ENCODE data around the gene NUP153.
A peak's percentile ranks its signal among the peaks of the same experiment; 100 is the strongest.
"Not testable (repeated sequence)": the region's sequence is repeated elsewhere in the genome, so short reads cannot be mapped to it uniquely, and the experiment has no call there.

NUP153 gene

DNA sequence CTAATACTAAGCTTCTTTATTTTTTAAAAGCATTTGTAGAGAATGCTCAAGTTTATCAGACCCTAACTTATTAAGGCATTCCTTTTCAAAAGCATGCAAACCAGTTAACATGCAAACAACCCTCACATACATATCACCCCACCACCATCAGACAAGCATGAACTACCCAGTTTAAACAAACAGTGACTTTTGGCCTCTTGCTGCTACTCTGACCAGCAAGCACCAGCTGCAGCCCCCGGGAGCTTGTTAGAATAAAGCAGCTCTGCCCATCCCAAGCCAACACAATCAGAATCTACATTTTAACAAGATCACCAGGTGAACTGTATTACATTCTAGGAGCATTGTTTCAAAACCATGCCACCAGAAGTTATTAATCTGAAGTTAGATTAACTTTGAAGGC lies 5.9 kb upstream of the NUP153 start:
- no peak for DNase-seq

DNA sequence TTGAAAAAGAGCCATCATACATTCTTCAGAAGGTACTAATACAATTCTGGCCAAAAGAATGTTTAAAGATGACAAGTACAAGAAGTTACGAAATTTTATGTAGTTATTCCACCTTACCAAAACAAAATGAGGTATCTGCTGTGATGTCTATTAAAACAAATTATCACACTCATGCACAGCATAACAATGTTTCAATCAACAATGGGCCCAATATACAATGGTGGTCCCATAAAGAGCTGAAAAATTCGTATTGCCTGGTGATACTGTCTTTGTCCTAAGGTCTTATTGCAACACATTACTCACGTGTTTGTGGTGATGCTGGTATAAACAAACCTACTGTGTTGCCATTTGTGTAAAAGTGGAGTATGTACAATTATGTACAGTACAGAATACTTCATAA lies 3.6 kb upstream of the NUP153 start:
- DNase-seq: no peak

DNA sequence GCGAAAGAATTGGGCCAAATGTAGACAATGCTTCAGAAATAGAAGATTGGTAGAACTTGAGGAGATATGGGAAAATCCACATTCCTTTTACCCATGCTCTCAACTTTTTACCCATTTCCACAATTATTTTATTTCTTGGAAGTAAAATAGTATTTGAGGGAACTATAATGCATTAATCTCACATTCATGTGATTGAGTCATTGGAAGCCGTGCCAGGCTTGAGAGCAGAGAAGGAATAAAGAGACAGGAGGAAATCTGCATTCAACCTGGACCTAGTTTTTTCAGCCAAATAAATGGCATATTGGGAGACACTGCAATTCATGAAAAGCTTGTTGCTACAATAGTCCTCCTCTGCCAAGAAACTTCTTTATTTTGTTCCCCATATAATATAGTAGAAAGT lies 2.8 kb upstream of the NUP153 start:
- no peak for DNase-seq

DNA sequence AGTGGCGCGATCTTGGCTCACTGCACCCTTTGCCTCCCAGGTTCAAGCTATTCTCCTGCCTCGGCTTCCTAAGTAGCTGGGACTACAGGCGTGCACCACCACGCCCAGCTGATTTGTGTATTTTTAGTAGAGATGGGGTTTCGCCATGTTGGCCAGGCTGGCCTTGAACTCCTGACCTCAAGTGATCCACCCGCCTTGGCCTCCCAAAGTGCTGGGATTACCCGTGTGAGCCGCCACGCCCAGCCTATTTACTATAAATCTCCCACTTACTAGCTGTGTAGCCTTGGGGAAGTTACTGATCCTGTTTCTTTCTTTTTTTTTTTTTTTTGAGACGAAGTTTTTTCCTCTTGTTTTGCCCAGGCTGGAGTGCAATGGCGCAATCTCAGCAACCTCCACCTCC lies 1.3 kb upstream of the NUP153 start:
- not testable (repeated sequence) for DNase-seq

DNA sequence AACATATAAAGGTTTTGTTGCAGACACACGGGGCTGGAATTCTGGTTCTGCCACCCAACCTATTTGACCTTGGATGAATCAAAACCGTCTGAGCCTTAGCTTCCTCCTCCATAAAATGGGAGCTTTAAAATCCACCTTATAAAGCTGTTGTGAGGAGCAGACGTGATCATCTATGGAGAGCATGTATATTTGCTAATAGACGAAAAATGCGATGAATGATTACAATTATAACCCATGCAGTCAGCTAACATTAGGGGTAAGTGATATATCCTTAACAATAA lies 586 bp upstream of the NUP153 start:
- no peak for DNase-seq

DNA sequence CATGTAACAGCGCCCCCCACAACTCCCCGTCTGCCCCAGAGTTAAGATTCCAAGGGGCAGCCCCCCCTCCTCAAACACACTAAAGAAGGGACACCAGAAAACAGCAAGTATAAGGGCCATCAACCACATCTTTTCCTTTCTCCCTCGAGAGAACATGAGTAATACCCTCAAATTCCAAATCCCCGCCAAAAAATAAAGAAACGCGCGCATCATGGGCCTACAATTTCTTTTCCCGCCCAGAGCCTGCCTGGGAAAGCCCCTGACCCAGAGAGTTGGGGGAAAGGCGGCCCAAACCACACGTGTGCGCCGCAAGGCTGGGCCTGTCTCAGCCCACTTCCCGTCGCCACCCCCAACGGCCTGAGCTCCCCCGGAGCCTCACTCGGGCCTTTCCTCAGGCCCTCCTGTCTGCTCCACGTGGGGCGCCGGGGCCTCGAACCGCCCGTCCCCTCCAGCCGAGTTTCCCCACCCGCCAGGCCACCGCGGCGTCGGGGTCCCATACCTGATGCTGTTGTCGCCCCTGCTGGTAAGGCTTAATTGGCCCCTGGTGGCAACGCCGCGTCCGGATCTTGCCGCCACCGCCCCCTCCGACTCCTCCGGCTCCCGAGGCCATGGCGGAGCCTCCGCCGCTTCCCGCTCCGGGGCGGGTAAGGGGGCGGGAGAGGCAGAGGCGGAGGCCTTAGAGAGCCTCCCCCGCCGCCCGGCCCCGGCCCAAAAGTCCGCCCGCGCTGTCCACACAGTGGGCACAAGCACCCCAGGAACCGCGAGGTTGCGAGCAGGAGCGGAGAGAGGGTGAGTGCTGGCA lies 746 bp downstream of the NUP153 start:
- DNase-seq: peak; percentile 79

DNA sequence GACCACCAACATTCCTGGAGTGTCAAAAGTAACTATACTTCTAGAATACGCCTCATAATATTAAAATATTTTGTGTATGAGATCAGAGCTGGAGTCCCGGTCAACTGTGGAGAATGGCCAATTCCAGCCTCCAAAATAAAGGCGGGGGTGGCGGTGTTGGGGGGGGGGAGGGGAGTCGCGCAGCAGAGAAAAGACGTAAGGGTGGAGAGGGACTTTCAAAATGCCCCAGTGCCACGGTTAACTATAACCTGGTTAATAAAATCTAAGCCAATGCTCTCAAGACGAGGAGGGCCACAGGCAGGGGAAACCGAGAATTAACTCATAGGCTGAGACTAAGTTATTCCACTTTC lies 1.3 kb downstream of the NUP153 start:
- no peak for DNase-seq

DNA sequence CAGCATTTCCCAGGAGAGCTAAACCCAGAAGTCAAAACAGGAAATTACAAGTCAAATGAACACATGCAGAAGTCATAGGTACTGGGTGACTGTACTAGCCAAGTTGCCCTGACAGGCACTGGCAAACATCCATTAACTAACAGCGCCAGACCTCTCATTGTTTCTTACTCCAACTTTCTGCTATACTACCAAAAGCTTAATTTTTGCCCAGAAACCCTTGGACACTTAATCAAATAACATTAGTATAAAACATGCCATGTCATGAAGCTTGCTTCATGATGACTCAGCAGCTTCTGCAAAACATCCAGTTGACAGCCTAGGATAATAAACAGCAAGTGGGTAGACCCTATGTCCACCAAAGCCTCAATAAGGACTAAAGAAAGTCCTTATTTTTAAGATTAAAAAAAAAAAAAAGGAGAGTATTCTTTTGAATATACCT lies 3.5 kb downstream of the NUP153 start:
- no peak for DNase-seq

DNA sequence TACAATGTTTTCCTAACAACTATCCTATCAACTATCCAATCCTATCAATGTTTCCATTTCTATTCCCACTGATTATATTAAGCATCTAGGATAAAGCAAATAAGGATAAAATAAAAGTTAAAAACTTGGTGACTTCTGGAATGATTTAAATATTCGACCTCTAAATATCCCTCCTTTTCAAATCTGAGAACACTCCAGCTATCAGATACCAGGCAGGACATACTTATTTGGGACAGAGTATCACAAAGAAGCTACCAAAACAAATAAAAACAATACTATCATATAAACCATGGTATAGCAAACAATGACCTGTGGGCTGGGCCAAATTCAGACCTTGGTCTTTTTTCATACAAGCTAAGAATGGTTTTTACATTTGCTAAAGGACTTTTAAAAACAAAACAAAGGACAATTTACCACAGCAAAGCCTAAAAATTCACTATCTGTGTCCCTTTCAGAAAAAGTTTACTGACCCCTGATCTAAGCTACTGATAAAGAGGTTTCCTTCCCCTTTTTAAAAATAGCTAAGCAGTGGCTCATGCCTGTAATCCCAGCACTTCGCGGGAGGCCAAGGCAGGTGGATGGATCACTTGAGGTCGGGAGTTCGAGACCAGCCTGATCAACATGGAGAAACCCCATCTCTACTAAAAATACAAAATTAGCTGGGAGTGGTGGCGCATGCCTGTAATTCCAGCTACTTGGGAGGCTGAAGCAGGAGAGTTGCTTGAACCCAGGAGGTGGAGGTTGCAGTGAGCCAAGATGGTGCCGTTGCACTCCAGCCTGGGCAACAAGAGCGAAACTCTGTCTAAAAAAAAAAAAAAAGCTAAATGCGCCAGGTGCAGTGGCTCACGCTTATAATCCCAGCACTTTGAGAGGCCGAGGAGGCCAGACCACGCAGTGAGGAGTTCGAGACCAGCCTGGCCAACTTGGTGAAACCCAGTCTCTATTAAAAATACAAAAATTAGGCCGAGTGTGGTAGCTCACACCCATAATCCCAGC lies 6.0 kb downstream of the NUP153 start:
- no peak for DNase-seq

DNA sequence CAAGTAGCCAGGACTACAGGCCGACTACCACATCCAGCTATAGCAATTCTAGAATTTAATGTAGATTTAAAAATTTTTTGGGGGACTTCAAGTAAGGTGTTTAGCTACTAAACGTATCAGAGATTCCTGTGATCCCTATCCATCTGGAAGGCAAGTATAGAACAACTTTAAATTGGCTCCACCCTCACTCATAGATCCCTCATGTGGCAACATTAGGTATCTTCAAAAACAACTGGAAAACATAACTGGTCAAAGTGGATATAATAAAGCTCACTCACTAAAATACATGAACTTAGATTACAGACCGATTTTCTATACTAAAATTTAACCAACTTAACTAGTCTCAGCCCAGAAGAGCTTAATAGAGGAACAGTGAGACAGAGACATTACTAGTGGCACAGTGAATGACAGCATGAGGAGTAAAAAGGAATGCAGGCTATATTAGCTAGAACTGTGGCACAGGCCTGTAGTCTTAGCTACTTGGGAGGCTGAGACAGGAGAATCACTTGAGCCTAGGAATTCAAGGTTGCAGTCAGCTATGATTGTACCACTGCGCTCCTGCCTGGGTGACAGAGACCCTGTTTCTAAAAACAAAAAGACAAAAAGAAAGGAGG lies 14.7 kb downstream of the NUP153 start:
- no peak for DNase-seq

DNA sequence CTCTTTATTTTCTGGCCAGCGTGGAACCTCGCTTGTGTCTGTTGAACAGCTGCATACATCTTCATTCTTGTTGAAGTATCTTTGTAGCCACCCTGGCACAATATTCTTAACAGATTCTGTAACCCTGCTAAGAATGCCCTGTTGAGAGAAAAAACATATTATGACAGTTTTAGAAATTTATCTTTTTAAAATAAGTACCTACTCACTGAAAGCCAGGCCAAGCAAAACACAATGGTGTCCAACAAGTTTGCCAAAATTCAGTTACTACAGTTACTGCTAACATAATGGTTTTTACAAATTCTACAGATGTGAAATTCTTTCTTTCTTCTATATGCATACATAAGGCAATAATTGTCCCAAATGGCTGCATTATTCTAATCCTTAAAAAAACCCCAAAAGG lies 18.2 kb downstream of the NUP153 start:
- DNase-seq: no peak

DNA sequence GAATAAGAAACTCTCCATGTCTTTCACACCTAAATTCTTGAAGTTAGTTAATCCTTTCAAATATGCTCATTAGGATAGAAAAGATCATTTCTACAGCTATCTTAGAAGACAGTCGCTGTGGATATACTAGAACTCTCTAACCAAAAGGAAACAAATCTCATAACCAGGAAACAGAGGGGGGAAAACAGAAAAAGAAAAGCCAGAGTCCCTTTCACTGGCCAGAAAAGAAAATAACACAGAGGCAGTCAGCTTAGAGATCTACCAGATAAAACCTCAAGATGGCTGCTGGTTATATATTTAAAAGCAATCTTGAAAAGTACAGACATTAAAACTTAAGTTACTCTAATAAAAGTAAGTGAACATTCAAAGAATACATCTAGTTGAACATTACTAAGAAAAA lies 19.6 kb downstream of the NUP153 start:
- no peak for DNase-seq

DNA sequence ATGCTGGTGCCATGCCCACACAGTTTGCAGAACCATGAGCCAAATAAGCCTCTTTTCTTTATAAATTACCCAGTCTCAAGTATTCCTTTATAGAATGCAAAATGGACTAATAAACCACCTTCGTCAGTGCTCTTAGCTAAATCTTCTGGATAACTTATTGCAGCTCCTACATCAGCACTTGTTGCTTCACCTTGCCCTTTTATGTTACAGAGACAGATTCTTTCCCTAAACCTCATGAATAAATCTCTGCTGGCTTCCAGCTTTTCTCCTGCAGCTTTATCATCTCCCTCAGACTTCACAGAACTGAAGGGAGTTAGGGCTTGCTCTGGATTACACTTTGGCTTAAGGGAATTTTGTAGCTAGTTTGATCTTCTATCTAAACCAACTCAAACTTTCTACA lies 22.6 kb downstream of the NUP153 start:
- no peak for DNase-seq

DNA sequence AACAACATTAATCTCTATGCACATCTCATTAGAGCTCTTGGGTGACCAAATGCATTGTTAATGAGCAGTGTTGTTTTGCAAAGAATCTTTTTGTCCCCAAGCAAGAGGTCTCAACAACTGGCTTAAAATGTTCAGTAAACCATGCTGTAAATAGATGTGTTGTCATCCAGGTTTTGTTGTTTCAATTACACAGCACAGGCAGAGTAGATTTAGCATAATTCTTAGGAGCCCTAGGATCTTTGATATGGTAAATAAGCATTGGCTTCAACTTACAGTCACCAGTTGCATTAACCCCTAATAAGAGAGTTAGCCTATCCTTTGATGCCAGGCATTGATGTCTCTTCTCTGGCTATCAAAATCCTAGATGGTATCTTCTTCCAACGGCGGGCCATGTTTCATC lies 23.3 kb downstream of the NUP153 start:
- no peak for DNase-seq

DNA sequence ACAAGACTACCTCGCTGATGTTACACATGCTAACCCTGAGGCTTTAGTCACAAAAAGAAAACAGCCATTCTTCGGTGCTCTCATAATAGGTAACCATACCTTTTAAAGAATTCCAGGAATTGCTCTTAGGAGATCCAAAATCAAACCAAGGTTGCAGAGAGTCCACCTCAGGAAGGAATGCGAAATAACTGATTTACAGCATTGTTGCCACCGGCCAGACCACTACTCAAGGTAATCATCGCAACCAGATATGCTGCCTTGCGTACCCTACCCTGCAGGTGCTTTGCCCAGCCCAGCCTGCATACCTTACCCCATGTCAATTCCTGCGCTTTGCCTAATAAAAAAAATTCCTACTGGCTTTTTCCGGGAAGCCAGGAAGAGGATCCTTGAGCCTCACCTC lies 27.0 kb downstream of the NUP153 start:
- DNase-seq: no peak

DNA sequence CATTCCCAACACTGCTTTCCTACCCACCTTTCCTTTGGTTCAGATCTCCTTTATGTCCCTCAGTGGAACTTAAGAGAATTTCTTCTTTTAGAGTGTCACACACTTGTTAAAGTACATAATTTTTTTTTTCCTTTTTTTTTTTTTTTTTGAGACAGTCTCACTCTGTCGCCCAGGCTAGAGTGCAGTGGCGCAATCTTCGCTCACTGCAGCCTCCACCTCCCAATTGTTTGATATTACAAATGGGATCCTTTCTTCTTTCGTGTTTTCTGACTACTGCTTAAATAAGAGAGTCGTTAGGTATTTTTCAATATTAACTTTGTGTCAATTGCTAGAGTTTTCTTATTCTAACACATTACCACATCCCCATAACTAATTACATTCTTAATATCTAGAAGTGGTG lies 29.1 kb downstream of the NUP153 start:
- no peak for DNase-seq

DNA sequence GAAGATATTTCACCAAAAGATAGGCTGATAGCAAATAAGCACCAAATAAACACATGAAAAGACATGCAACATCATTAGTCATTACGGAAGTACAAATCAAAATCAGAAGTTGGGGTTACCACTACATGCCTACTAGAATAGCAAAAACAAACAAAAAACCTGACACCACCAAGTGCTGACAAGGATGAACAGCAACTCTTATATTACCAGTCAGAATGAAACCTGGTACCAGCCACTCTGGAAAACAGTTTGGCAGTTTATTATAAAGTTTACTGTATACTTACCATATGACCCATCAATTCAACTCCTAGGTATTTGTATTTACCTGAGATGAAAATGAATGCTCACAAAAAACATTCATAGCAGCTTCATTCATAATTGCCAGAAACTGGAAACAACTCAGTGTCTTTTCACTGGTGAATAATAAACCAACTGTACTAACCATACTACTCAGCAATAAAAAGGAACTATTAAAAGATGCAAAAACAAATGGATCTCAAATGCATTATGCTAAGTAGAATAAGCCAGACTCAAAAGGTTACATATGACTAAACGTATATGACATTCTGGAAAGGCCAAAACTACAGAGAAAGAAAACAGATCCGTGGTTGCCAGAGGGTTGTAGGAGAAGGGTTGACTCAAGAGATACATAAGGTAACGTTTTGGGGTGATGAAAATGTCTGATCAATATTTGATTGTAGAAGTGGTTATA lies 33.0 kb downstream of the NUP153 start:
- DNase-seq: no peak

DNA sequence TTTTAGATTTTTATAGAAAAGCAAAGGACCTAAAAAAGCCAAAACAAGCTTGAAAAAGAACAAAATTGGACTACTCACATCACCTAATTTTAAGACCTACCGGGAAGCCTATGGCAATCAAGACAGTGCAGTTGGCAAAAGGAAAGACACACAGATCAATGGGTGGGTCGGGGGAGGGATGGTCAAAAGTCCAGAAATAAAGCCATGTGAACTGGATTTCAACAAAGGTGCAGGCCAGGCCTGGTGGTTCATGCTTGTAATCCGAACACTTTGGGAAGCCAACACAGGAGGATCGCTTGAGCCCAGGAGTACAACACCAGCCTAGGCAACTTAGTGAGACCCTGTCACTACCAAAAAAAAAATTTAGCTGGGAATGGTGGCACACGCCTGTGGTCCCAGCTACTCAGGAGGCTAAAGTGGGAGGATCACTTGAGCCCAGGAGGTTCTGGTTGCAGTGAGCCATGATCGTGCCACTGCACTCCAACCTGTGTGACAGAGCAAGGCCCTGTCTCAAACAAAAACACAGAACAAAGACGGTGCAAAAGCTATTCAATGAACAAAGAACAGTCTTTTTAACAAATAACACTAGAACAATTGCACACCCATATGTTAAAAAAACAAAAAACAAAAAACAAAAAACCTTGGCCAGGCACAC lies 34.5 kb downstream of the NUP153 start:
- DNase-seq: no peak

DNA sequence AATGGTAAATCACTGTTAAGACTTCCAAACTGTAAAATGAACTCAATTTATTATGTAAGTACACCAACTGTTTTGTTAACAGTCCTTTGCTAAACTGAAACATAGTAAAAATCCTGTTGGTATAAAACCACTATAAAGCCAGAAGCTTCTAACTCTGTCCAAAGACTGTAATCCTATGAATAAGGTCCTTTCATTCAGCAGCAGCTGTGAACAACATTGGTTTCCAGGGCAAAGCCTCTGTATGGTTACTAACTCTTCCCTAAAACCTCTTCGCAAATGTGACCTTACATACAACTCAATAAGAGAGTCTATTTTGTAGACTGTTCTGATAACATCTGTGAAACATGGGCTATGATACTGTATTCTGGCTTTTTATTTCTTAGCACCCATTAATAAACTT lies 40.1 kb downstream of the NUP153 start:
- DNase-seq: no peak

DNA sequence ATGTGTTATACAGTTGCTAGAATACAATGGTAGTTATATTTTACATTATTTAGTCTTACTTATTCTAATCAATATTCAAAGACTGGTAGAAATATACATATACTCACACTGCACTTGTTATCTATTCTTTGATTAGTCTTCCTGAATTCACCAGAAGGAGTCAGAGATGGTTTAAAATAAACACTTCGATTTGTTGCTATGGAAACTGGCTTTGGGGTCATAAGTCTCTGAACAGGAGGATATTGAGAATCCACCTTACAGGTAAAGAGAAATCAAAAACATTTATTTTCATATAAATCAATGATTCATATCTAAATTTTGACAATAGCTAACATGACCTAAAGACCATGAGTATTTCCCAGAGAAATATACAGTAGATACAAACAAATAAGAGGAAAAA lies 41.6 kb downstream of the NUP153 start:
- DNase-seq: no peak

DNA sequence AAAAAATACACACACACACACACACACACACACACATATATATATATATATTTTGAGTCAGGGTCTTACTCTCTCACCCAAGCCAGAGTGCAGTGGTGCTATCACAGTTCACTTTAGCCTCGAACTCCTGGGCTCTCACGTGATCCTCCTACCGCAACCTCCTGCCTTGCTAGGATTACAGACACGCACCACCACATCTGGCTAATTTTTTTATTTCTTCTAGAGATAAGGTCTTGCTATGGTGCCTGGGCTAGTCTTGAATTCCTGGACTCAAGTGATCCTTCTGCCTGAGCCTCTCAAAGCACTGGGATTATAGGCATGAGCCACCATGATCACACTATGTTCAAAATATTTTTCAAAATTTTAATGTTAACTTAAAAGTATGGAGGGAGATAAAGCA lies 43.5 kb downstream of the NUP153 start:
- no peak for DNase-seq

DNA sequence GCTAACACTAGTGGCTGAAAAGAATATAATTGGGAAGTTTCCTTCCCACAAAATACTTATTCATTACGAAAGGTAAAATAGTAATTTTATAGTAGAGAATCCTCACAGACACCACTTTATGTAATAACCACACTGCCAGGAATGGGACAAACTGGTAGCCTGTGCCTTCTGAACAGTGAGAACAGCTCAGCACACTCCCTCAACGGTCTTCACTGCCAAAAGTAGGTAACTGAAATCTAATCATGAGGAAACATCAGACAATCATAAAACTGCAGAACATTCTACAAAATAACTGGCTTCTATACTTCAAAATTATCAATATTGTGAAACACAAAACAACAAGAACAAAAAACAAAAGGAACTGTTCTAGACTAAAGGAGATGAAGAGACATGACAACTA lies 44.1 kb downstream of the NUP153 start:
- no peak for DNase-seq

DNA sequence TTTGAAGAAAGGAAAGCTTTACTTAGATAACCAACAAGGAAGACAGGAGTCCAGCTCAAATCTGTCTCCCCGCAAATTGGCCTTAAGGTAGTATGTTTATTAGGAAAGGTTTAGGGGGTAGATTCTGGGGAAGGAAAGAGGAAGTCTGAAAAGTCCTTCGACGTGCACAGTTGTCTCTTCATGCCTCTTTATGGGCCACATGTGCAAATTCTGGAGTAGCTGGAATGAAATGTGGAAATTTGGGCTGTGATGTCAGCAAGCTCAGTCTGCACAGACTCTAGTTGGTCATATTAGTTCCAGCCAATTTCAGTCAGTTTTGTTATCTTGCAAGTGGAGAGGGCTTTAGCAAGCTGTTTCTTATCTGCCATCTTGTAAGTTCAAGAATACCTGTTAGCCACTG lies 50.1 kb downstream of the NUP153 start:
- DNase-seq: no peak
